ENCODE measurements around the gene CAMK4. TPM values are rescaled to one million over a fixed set of nuclear protein-coding genes. Genes with fewer than 3 reads are reported as not detected.

The CAMK4 gene
- total RNA-seq, 1 donor from 2014 or later: 1.2 TPM

- no peak overlapping the region for H3K4me3 Mint-ChIP-seq (ENCODE audit: unreplicated experiment)
- H3K27me3 Mint-ChIP-seq (ENCODE audit: unreplicated experiment): no peaks in the 10 kb centered on the region
- TF ChIP-seq CTCF (IDR thresholded peaks at IDR 0.05): no peak
- H3K4me1 Mint-ChIP-seq (ENCODE audit: unreplicated experiment): peaks cover 60% of the 10 kb centered on the region
- H3K36me3 Mint-ChIP-seq (ENCODE audit: unreplicated experiment): no peaks in the 10 kb centered on the region
- DNase-seq (ENCODE audit: extremely low spot score, unreplicated experiment): no peak
- H3K27ac Mint-ChIP-seq (ENCODE audit: unreplicated experiment): no peak overlapping the region
- H3K9me3 Mint-ChIP-seq (ENCODE audit: unreplicated experiment): no peaks in the 10 kb centered on the region
Observed at GRCh38 chr5:111509119-111509518, 284.9 kb downstream of the CAMK4 start.

- Mint-ChIP-seq H3K4me1 (ENCODE audit: unreplicated experiment) (peaks cover 46% of the 10 kb centered on the region), H3K27me3 (ENCODE audit: unreplicated experiment) (no peaks in the 10 kb centered on the region)
- DNase-seq (ENCODE audit: extremely low spot score, unreplicated experiment): no peak
Observed at GRCh38 chr5:111511174-111511830, 287.1 kb downstream of the CAMK4 start.

GRCh38 chr5:111511831-111512374 is 287.7 kb downstream of the CAMK4 start:
- Mint-ChIP-seq H3K27me3 (ENCODE audit: unreplicated experiment) (no peaks in the 10 kb centered on the region), H3K27ac (ENCODE audit: unreplicated experiment) (peak overlapping the region; percentile 95), H3K36me3 (ENCODE audit: unreplicated experiment) (no peaks in the 10 kb centered on the region), H3K4me3 (ENCODE audit: unreplicated experiment) (peak overlapping the region; percentile 96), H3K9me3 (ENCODE audit: unreplicated experiment) (no peaks in the 10 kb centered on the region), H3K4me1 (ENCODE audit: unreplicated experiment) (peaks cover 43% of the 10 kb centered on the region)
- peak; percentile 87 for DNase-seq (ENCODE audit: extremely low spot score, unreplicated experiment)
- no peak for TF ChIP-seq CTCF (IDR thresholded peaks at IDR 0.05)

More at GRCh38 chr5:111511174-111511830, 287.1 kb downstream of the CAMK4 start:
- Mint-ChIP-seq H3K36me3 (ENCODE audit: unreplicated experiment) (no peaks in the 10 kb centered on the region), H3K4me3 (ENCODE audit: unreplicated experiment) (peak overlapping the region; percentile 96), H3K27ac (ENCODE audit: unreplicated experiment) (peak overlapping the region; percentile 95), H3K9me3 (ENCODE audit: unreplicated experiment) (no peaks in the 10 kb centered on the region)
- TF ChIP-seq CTCF (IDR thresholded peaks at IDR 0.05): no peak

GRCh38 chr5:111512375-111513130 is 288.4 kb downstream of the CAMK4 start, which contains the start of gene STARD4:
Gene STARD4 (minus strand): TSS chr5:111512535. CDS start chr5:111507433, 5,102 bp downstream.
- Mint-ChIP-seq H3K4me1 (ENCODE audit: unreplicated experiment) (peaks cover 39% of the 10 kb centered on the region), H3K9me3 (ENCODE audit: unreplicated experiment) (no peaks in the 10 kb centered on the region), H3K27me3 (ENCODE audit: unreplicated experiment) (no peaks in the 10 kb centered on the region), H3K36me3 (ENCODE audit: unreplicated experiment) (no peaks in the 10 kb centered on the region), H3K27ac (ENCODE audit: unreplicated experiment) (peak within 1 kb of the TSS; percentile 95), H3K4me3 (ENCODE audit: unreplicated experiment) (peak within 1 kb of the TSS; percentile 96)
- peak; percentile 96 for DNase-seq (ENCODE audit: extremely low spot score, unreplicated experiment)
- no peak for TF ChIP-seq CTCF (IDR thresholded peaks at IDR 0.05)

GRCh38 chr5:111513131-111513520 is 288.9 kb downstream of the CAMK4 start:
- DNase-seq (ENCODE audit: extremely low spot score, unreplicated experiment): no peak
- TF ChIP-seq CTCF (IDR thresholded peaks at IDR 0.05): no peak

More at GRCh38 chr5:111513131-111513520, 288.9 kb downstream of the CAMK4 start:
- no peaks in the 10 kb centered on the region for H3K36me3 Mint-ChIP-seq (ENCODE audit: unreplicated experiment)
- H3K27ac Mint-ChIP-seq (ENCODE audit: unreplicated experiment): peak overlapping the region; percentile 95
- no peaks in the 10 kb centered on the region for H3K27me3 Mint-ChIP-seq (ENCODE audit: unreplicated experiment)
- peak overlapping the region; percentile 96 for H3K4me3 Mint-ChIP-seq (ENCODE audit: unreplicated experiment)
- H3K9me3 Mint-ChIP-seq (ENCODE audit: unreplicated experiment): no peaks in the 10 kb centered on the region
- H3K4me1 Mint-ChIP-seq (ENCODE audit: unreplicated experiment): peaks cover 36% of the 10 kb centered on the region

All from osteocyte (in vitro differentiated cells).